ENCODE results near the gene ABCA2.
"Not testable (repeated sequence)": the region's sequence is repeated elsewhere in the genome, so short reads cannot be mapped to it uniquely, and the experiment has no call there.

The ABCA2 gene

GRCh38 chr9:137062798-137063197 is 34.8 kb upstream of the ABCA2 start:
- DNase-seq = not testable (repeated sequence)

- DNase-seq = no peak
These were observed 34.3 kb upstream of the ABCA2 start for GRCh38 chr9:137062384-137062783.

- no peak for DNase-seq
These were observed 30.6 kb upstream of the ABCA2 start for GRCh38 chr9:137058521-137059234.

- no peak for DNase-seq
These were observed 29.5 kb upstream of the ABCA2 start for GRCh38 chr9:137057545-137057944.

GRCh38 chr9:137056739-137057415 is 28.8 kb upstream of the ABCA2 start:
- no peak for DNase-seq

DNA sequence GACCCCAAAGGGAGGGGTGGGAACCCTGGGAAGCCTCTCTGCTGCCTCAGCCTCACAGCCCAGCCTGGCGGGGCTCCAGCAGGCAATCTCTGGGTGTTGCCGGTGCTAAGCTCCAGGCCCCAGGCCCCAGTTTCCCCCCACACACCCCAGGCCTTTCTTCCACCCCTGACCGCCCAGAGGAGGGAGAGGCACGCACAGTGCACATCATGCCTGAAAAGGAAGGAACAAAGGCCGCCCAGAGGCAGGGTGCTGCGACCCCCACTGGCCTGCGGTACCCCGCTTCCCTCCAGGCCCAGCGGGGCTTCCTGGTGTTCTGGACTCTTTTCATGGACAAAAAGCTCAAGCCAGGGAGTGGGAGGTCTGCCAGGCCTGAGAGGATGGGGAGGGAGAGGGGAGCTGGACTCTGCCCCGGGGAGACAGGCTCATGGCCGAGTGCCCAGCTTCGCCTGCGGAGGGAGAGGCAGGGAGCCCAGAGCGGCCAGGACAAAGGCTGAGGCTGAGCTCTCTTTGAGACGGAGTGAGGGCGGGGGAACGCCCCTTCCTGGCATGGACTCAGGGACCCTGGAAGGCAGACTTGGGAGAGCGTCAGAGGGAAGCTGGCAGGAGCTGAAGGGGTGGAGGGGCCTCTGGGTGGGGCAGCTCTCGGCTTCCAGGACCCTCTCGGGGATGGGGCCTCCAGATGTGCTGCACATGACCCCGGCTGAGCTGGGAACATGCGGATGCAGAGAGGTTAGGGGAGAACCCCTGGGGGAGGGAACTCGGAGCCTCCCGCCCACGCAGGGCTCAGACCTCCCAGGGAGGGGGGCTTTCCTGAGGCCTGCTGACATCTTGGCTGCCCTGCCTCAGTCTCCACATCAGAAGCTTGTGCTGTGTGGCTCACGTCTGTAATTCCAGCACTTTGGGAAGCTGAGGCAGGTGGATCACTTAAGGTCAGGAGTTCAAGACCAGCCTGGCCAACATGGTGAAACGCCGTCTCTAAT is 27.6 kb upstream of the ABCA2 start:
- DNase-seq = no peak

DNA sequence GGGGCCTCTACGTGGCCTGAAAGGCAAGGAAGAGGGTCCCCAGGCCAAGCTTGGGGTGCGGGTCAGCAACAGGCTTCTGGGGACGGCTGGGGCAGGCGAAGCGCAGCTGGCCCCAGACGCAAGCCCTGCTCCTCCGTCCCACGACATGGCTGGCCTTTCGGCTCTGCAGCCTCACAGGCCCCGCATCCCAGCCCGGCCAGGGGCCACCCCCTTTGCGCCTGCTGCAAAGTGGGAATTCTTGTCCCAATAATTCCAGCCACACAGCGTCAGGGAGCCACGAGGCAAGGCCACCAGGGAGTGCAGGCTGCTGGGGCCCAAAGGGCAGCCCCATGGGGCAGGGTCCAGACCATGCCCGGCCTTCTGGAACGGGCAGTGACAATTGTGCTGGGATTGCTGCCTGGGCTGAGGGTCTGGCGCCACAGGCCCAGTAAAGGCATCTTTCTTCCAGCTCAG is 26.9 kb upstream of the ABCA2 start:
- no peak for DNase-seq

- peak; percentile 36 for DNase-seq
These were observed 26.2 kb upstream of the ABCA2 start, which contains the start of gene ENTPD2 for GRCh38 chr9:137053944-137054931. Gene ENTPD2 (minus strand): TSS chr9:137054061. CDS start chr9:137053997, 64 bp downstream.

DNA sequence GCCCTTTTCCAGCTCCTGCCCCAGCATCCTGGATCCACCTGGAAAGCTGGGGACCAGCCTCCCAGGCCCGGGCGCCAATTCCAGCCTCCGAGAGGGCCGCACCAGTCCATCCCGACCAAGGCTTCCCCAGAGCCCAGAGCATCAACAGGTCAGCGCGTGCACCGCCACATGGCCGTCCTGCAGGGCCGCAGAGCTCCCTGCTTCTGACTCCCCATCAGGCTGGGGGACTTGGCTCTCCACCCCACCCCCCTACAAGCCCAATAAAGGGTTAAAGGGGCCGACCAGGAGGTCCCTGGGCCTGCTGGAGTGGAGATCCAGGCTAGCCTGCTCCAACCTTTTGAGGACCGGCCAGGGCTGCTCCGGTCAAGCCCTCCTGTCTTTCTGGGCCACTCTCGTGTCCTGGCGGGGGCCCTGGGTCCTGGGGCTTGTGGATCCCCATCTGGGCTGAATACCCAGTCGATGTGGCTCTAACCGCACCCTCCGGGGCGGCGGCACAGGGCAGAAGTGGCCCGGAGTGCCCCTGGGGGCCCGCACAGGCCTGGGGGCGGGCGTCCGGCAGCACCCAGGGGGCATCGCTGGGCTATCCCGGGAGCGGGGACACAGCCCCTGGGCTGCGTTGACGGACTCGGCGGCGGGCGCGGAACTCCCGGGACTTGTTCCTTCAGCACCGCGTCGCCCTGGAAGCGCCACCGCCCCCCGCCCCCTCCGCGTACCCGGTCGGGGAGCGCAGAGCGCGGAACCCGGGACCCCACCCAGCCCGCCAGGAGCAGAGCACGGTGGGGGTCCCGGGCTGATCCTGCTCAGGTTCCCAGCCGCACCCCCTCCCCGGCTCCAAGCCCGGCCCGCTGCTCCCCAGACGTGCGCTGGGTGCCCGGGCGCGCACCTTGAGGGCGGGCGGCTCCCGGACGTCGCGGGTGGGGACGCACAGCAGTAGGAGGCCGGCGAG is 25.2 kb upstream of the ABCA2 start:
- no peak for DNase-seq

GRCh38 chr9:137052293-137052692 is 24.3 kb upstream of the ABCA2 start:
- DNase-seq = no peak

- DNase-seq = no peak
These were observed 23.2 kb upstream of the ABCA2 start for GRCh38 chr9:137051145-137051724.

- no peak for DNase-seq
These were observed 22.5 kb upstream of the ABCA2 start for GRCh38 chr9:137050570-137050969.

GRCh38 chr9:137049544-137050449 is 21.8 kb upstream of the ABCA2 start:
- no peak for DNase-seq

GRCh38 chr9:137048655-137049543 is 20.9 kb upstream of the ABCA2 start:
- DNase-seq = no peak

GRCh38 chr9:137046088-137046787 is 18.2 kb upstream of the ABCA2 start, which contains the start of gene NPDC1:
Gene NPDC1 (minus strand): TSS chr9:137046177. CDS start chr9:137045989, 188 bp downstream.
- DNase-seq = peak; percentile 70

- no peak for DNase-seq
These were observed 17.5 kb upstream of the ABCA2 start for GRCh38 chr9:137045294-137046087.

Measured in activated T-cell treated with anti-CD3 and anti-CD28 coated beads for 4 hours (primary cell).